Neuronal stem cell (in vitro differentiated cells): ENCODE measurements around the gene UBR3.
"Not testable (repeated sequence)": the region's sequence is repeated elsewhere in the genome, so short reads cannot be mapped to it uniquely, and the experiment has no call there.

Experiments used
- DNase-seq: peaks from one replicate; pipeline ENCODE4 v3.0.0-alpha.2; 2013; ENCODE audit warnings: low spot score
- H2AFZ ChIP-seq: one replicate; pipeline ENCODE4 v1.6.1; 2013; ENCODE audit warnings: mild to moderate bottlenecking, low read length, inconsistent platforms
- H2AK5ac ChIP-seq: 2 replicates; pipeline ENCODE4 v1.6.1; 2013; ENCODE audit warnings: low read depth, mild to moderate bottlenecking, inconsistent platforms, low read length, moderate library complexity, mixed read lengths
- H2BK120ac ChIP-seq: 2 replicates; pipeline ENCODE4 v1.6.1; 2013; ENCODE audit warnings: low read depth, mild to moderate bottlenecking, inconsistent platforms, low read length, moderate library complexity, mixed read lengths
- H2BK12ac ChIP-seq: one replicate; pipeline ENCODE4 v1.6.1; 2013; ENCODE audit warnings: low read length, inconsistent platforms
- H2BK15ac ChIP-seq: 2 replicates; pipeline ENCODE4 v1.6.1; 2013; ENCODE audit warnings: mild to moderate bottlenecking, low read length, inconsistent platforms, mixed read lengths
- H2BK5ac ChIP-seq: one replicate; pipeline ENCODE4 v1.6.1; 2013; ENCODE audit warnings: inconsistent platforms, mild to moderate bottlenecking, low read length, moderate library complexity
- H3K14ac ChIP-seq: one replicate; pipeline ENCODE4 v1.6.1; 2013; ENCODE audit warnings: low read length, inconsistent platforms
- H3K18ac ChIP-seq: 2 replicates; pipeline ENCODE4 v1.6.1; 2013; ENCODE audit warnings: low read length, inconsistent platforms
- H3K23ac ChIP-seq: 2 replicates; pipeline ENCODE4 v1.6.1; 2013; ENCODE audit warnings: low read depth, mild to moderate bottlenecking, mixed read lengths, low read length, inconsistent platforms; ENCODE audit not compliant: poor library complexity
- H3K27ac ChIP-seq: replicated peaks from 3 replicates; pipeline ENCODE4 v1.5.1; 2013; ENCODE audit warnings: low read length, inconsistent platforms
- H3K27me3 ChIP-seq, 3 experiments: 2 replicates each; pipeline ENCODE4 v1.6.1; 2013; ENCODE audit warnings: low read length in 3 of 3, mild to moderate bottlenecking in 2 of 3, inconsistent platforms in 1 of 3, low read depth in 1 of 3, mixed read lengths in 1 of 3, moderate library complexity in 1 of 3; ENCODE audit not compliant: control insufficient read depth in 3 of 3, insufficient read depth in 3 of 3
- H3K36me3 ChIP-seq, 2 donors: replicated peaks in 1 of 2; 2 replicates each; pipeline ENCODE4 v1.6.1; 2013; ENCODE audit warnings: low read length in 2 of 2; ENCODE audit not compliant: control insufficient read depth in 2 of 2, insufficient read depth in 2 of 2
- H3K4ac ChIP-seq: 2 replicates; pipeline ENCODE4 v1.6.1; 2013; ENCODE audit warnings: inconsistent platforms, mild to moderate bottlenecking, low read length, moderate library complexity
- H3K4me1 ChIP-seq, 2 donors: 1 replicate in 1 of 2; 2 replicates in 1 of 2; pipeline ENCODE4 v1.6.1; 2013; ENCODE audit warnings: low read length in 2 of 2, low read depth in 1 of 2; ENCODE audit not compliant: control insufficient read depth in 2 of 2, insufficient read depth in 1 of 2
- H3K4me2 ChIP-seq: one replicate; pipeline ENCODE4 v1.6.1; 2013; ENCODE audit warnings: mild to moderate bottlenecking, low read length, inconsistent platforms; ENCODE audit not compliant: insufficient read depth, poor library complexity, severe bottlenecking
- H3K4me3 ChIP-seq, 2 donors: 2 replicates each; pipeline ENCODE4 v1.5.1; 2013; ENCODE audit warnings: low read length in 2 of 2, mild to moderate bottlenecking in 2 of 2, inconsistent platforms in 1 of 2, moderate library complexity in 1 of 2
- H3K79me1 ChIP-seq: one replicate; pipeline ENCODE4 v1.6.1; 2013; ENCODE audit warnings: low read depth, mild to moderate bottlenecking, inconsistent platforms, low read length, moderate library complexity
- H3K9ac ChIP-seq: one replicate; pipeline ENCODE4 v1.6.1; 2013; ENCODE audit warnings: mild to moderate bottlenecking, low read depth, low read length, inconsistent platforms; ENCODE audit not compliant: poor library complexity
- H3K9me3 ChIP-seq, 2 donors: replicated peaks in 1 of 2; 2 replicates each; pipeline versions ENCODE3 to v1.6.1; 2013; ENCODE audit warnings: low read length in 2 of 2, mild to moderate bottlenecking in 2 of 2, inconsistent platforms in 1 of 2, low read depth in 1 of 2, mixed read lengths in 1 of 2, moderate library complexity in 1 of 2; ENCODE audit not compliant: control insufficient read depth in 2 of 2, insufficient read depth in 1 of 2
- H4K8ac ChIP-seq: one replicate; pipeline ENCODE4 v1.6.1; 2013; ENCODE audit warnings: low read depth, mild to moderate bottlenecking, inconsistent platforms, low read length, moderate library complexity
- H4K91ac ChIP-seq: one replicate; pipeline ENCODE4 v1.6.1; 2013; ENCODE audit warnings: low read length, low read depth, mild to moderate bottlenecking, inconsistent platforms; ENCODE audit not compliant: poor library complexity
- WGBS, 2 donors: extraction: QIAGEN DNeasy Blood & Tissue Kit; methylation state at CpG; one replicate each; pipeline ENCODE4 v1.1.7; 2013; ENCODE audit warnings: missing lambda C conversion rate in 2 of 2, mixed read lengths in 1 of 2; ENCODE audit not compliant: insufficient read length in 2 of 2, insufficient replicate concordance in 1 of 2; ENCODE audit errors: extremely low coverage in 2 of 2; 5-methylcytosine and 5-hydroxymethylcytosine counted together

Gene UBR3

DNA sequence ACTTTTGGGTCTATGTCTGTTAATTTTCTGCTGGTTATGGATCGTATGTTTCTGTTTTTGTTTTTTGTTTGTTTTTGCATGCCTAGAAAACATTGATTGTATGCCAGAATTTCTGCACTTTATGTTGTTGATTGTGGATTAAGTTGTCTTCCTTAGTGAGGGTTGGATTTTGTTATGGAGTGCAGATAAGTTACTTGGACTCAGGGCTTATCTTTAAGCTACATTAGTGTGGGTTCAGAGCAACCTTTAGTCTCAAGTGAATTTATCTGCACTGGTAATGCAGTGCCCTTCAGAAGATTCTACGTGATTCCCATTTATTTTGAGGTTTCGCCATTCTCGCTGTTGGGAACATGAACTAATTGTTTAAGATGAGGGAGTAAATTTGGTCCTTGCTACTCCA lies 32.9 kb downstream of the UBR3 start:
- H2BK5ac ChIP-seq: no peak overlapping the region
- no peaks in the 10 kb centered on the region for H3K27me3 ChIP-seq
- H3K4me3 ChIP-seq: no peak overlapping the region
- no peaks in the 10 kb centered on the region for H3K4me1 ChIP-seq
- WGBS, 2 donors: no CpG with 5 or more reads among the region's 4 CpGs
- no peak overlapping the region for H4K8ac ChIP-seq
- H3K79me1 ChIP-seq: no peaks in the 10 kb centered on the region
- H3K14ac ChIP-seq: no peak overlapping the region
- no peak overlapping the region for H2AFZ ChIP-seq
- H2BK15ac ChIP-seq: no peak overlapping the region
- no peak overlapping the region for H3K23ac ChIP-seq
- DNase-seq: no peak
- H3K27ac ChIP-seq: no peak overlapping the region
- no peak overlapping the region for H3K9ac ChIP-seq
- no peaks in the 10 kb centered on the region for H3K36me3 ChIP-seq
- H3K4me2 ChIP-seq: no peak overlapping the region
- H3K9me3 ChIP-seq: peaks cover 0 to 2% of the 10 kb centered on the region in 2 donors
- no peak overlapping the region for H4K91ac ChIP-seq
- no peak overlapping the region for H3K4ac ChIP-seq
- H2BK12ac ChIP-seq: no peak overlapping the region
- no peak overlapping the region for H2BK120ac ChIP-seq
- H2AK5ac ChIP-seq: no peak overlapping the region
- H3K18ac ChIP-seq: no peak overlapping the region

DNA sequence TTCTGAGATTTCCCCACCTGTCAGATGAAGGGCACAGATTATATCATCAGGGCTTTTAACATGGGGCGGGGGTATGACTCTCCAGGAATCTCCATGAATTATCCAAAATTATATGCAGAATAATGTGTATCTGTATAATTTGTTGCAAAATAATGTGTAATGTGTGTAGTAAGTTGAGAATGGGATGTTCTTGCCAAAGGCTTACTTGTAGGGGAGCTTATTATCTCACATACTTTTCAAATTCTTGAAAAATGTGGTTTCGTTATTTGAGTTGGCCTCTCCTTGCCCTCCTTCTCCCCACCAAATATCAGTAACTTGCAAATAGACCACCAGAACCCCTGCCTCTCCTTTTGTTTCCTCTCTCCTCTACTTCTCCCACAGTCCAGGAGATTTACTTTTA lies 35.6 kb downstream of the UBR3 start:
- Histone ChIP-seq H2BK15ac (no peak overlapping the region), H2BK12ac (no peak overlapping the region), H3K9me3 (peaks cover 0 to 2% of the 10 kb centered on the region in 2 donors), H2BK5ac (no peak overlapping the region), H3K4me2 (no peak overlapping the region), H3K4me1 (no peaks in the 10 kb centered on the region), H4K8ac (no peak overlapping the region), H3K4ac (no peak overlapping the region), H2BK120ac (no peak overlapping the region), H3K79me1 (no peaks in the 10 kb centered on the region), H3K27ac (no peak overlapping the region), H3K36me3 (no peaks in the 10 kb centered on the region), H3K23ac (no peak overlapping the region), H3K14ac (no peak overlapping the region), H3K18ac (no peak overlapping the region), H3K9ac (no peak overlapping the region), H3K27me3 (no peaks in the 10 kb centered on the region), H4K91ac (no peak overlapping the region), H3K4me3 (no peak overlapping the region), H2AK5ac (no peak overlapping the region), H2AFZ (no peak overlapping the region)
- DNase-seq: no peak
- no CpG with 5 or more reads among the region's 2 CpGs for WGBS, 2 donors

GRCh38 chr2:169865492-169865891 lies 38.2 kb downstream of the UBR3 start:
- Histone ChIP-seq H3K14ac (no peak overlapping the region), H2AK5ac (no peak overlapping the region), H2BK12ac (no peak overlapping the region), H3K4me2 (no peak overlapping the region), H3K4me1 (no peaks in the 10 kb centered on the region), H3K4me3 (no peak overlapping the region), H3K23ac (no peak overlapping the region), H3K4ac (no peak overlapping the region), H2BK120ac (no peak overlapping the region), H2BK5ac (no peak overlapping the region), H3K36me3 (no peaks in the 10 kb centered on the region), H3K79me1 (no peaks in the 10 kb centered on the region), H3K18ac (no peak overlapping the region), H3K27ac (no peak overlapping the region), H4K91ac (no peak overlapping the region), H4K8ac (no peak overlapping the region), H3K9me3 (no peaks in the 10 kb centered on the region), H2AFZ (no peak overlapping the region), H2BK15ac (no peak overlapping the region), H3K9ac (no peak overlapping the region), H3K27me3 (no peaks in the 10 kb centered on the region)
- no peak for DNase-seq
- WGBS, 2 donors: no CpG with 5 or more reads among the region's 2 CpGs

GRCh38 chr2:169866230-169866629 lies 39.0 kb downstream of the UBR3 start:
- not testable (repeated sequence) for H3K9ac ChIP-seq, H3K27ac ChIP-seq, H3K23ac ChIP-seq, H2AFZ ChIP-seq, H3K4me3 ChIP-seq, H3K9me3 ChIP-seq, H4K8ac ChIP-seq, H2BK5ac ChIP-seq, H3K4me1 ChIP-seq, H3K4me2 ChIP-seq, DNase-seq, H3K14ac ChIP-seq, H4K91ac ChIP-seq, H2AK5ac ChIP-seq, H3K27me3 ChIP-seq, H3K4ac ChIP-seq, H2BK120ac ChIP-seq, H3K79me1 ChIP-seq, H3K18ac ChIP-seq, H2BK12ac ChIP-seq, H3K36me3 ChIP-seq, H2BK15ac ChIP-seq
- no CpG with 5 or more reads among the region's 6 CpGs for WGBS, 2 donors
